ENCODE results near the gene ELFN1. TPM values are rescaled to one million over a fixed set of nuclear protein-coding genes. Genes with fewer than 3 reads are reported as not detected.

Gene ELFN1
- total RNA-seq, 4 donors from 2014 or later: 0.42 to 3.7 (median 1.3) TPM

DNA sequence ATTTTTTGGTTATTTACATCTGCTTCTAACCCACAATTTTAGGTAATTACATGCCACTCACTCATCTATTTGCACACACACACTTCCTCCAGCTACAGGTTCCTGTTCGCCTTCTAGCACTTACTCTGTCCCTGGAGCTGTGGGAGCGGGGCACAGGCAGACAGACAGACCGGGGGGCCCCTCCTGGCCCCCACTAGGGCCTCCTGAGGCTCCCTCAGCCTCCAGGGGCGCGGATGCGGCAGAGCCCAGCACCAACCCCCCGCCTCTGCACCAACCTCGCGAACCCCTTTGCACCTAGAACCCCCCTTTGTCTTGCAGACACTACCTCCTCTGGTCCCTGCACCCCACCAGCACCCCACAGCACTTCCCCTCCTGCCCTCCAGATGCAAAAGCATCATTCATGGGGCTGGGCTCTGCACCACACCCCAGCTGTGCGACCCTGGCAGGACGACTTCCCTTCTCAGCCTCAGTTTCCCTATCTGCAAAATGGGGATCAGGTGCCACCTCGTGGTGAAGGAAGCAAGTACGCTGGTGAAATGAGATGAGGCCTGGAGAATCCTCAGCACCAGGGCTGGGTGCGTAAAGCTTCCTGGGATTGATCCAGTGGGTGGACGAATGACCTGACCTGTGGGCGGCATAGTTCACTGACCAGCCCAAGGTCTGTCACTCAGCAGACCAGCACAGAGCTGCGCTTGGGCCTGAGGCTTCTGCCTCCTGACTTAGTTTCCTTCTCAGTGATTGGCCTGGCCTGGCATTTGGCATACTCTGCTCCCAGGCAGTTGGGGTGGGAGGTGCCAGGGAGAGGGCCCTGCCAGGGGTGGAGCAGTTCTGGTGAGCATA is 37.9 kb downstream of the ELFN1 start:
- no peak for ATAC-seq
- Histone ChIP-seq H3K27ac (no peak overlapping the region), H3K4me3 (no peak overlapping the region), H3K27me3 (peaks cover 33% of the 10 kb centered on the region), H3K9me3 (peaks cover 0 to 19% (median 0%) of the 10 kb centered on the region in 3 donors), H3K4me1 (no peaks in the 10 kb centered on the region), H3K36me3 (no peaks in the 10 kb centered on the region)
- 86% methylated on average over 5 of the region's 17 CpGs; no CpG with 5 or more reads in 1 of the 2 donors for WGBS, 2 donors (ENCODE audit: low coverage in 1 of 2)
- TF ChIP-seq POLR2AphosphoS5 (IDR thresholded peaks at IDR 0.05) (no peak), POLR2A (IDR thresholded peaks at IDR 0.05) (no peak), EP300 (IDR thresholded peaks at IDR 0.05) (no peak)
- TF ChIP-seq, protein P1, sequence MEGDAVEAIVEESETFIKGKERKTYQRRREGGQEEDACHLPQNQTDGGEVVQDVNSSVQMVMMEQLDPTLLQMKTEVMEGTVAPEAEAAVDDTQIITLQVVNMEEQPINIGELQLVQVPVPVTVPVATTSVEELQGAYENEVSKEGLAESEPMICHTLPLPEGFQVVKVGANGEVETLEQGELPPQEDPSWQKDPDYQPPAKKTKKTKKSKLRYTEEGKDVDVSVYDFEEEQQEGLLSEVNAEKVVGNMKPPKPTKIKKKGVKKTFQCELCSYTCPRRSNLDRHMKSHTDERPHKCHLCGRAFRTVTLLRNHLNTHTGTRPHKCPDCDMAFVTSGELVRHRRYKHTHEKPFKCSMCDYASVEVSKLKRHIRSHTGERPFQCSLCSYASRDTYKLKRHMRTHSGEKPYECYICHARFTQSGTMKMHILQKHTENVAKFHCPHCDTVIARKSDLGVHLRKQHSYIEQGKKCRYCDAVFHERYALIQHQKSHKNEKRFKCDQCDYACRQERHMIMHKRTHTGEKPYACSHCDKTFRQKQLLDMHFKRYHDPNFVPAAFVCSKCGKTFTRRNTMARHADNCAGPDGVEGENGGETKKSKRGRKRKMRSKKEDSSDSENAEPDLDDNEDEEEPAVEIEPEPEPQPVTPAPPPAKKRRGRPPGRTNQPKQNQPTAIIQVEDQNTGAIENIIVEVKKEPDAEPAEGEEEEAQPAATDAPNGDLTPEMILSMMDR (IDR thresholded peaks at IDR 0.05): no peak

DNA sequence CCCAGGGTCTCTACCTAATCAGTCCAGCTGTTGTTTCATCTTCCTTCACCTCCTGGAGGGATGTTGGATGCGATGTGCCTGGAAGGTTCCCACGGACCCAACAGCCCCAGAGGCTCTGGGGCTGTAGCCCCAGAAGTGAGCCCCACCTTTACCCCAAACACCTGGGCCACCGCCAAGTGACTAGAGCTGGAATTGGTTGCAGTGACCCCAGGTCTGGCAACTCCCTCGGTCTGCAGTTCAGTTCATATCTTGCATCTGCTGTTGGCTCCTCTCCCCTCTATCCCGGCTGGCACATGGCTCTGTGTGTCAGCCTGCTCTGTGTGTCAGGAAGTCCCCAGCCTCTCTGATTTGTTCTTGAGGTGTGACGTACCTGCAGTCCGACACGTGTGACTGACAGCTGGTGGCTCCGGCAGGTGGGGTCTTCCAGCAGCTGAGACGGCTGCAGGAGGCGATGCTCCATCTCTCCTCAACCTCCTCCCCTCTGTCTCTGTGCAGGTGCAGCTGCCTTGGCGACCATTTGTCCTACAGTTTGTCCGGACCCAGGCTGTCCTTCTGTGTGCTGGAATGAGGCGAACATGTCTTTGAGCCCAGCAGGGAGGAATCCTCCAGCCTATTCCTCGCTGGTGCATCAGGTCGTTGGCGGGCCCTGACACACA is 38.6 kb downstream of the ELFN1 start:
- Histone ChIP-seq H3K36me3 (no peaks in the 10 kb centered on the region), H3K4me1 (peaks cover 0 to 3% (median 0%) of the 10 kb centered on the region in 3 donors), H3K9me3 (peaks cover 0 to 13% (median 0%) of the 10 kb centered on the region in 3 donors), H3K4me3 (no peak overlapping the region), H3K27ac (no peak overlapping the region), H3K27me3 (peaks cover 35% of the 10 kb centered on the region)
- TF ChIP-seq, protein P1 (IDR thresholded peaks at IDR 0.05): no peak
- TF ChIP-seq EP300 (IDR thresholded peaks at IDR 0.05) (no peak), POLR2AphosphoS5 (IDR thresholded peaks at IDR 0.05) (no peak), POLR2A (IDR thresholded peaks at IDR 0.05) (no peak)
- no peak for ATAC-seq
- 82 to 87% methylated on average over 5 to 8 of the region's 17 CpGs for WGBS, 2 donors (ENCODE audit: low coverage in 1 of 2)

DNA sequence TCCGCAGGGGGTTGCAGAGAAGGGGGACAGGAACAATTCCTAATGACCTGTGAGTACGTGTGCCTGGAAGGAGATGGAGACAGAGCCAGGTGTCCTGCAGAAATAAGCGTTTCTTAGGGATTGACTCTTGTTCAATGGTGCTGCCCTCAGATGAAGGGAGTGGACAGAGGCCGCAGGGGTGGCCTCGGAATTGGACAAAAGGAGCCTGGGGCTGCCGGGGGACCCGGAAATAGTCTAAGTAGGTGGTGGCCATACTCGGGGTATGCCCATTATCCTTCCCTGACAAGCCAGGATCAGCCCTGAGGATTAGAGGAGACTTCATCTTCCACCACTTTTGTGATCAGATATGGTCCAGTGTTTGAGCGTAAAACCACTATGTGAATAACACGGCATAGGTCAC is 39.2 kb downstream of the ELFN1 start:
- Histone ChIP-seq H3K27ac (no peak overlapping the region), H3K27me3 (peaks cover 37% of the 10 kb centered on the region), H3K4me3 (no peak overlapping the region), H3K4me1 (peaks cover 0 to 8% (median 0%) of the 10 kb centered on the region in 3 donors), H3K9me3 (peaks cover 0 to 13% (median 0%) of the 10 kb centered on the region in 3 donors), H3K36me3 (no peaks in the 10 kb centered on the region)
- TF ChIP-seq POLR2A (IDR thresholded peaks at IDR 0.05): no peak
- TF ChIP-seq POLR2AphosphoS5 (IDR thresholded peaks at IDR 0.05): no peak
- TF ChIP-seq, protein P1 (IDR thresholded peaks at IDR 0.05): no peak
- no peak for TF ChIP-seq EP300 (IDR thresholded peaks at IDR 0.05)
- 97 to 98% methylated on average over 7 to 8 of the region's 10 CpGs for WGBS, 2 donors (ENCODE audit: low coverage in 1 of 2)
- no peak for ATAC-seq

DNA sequence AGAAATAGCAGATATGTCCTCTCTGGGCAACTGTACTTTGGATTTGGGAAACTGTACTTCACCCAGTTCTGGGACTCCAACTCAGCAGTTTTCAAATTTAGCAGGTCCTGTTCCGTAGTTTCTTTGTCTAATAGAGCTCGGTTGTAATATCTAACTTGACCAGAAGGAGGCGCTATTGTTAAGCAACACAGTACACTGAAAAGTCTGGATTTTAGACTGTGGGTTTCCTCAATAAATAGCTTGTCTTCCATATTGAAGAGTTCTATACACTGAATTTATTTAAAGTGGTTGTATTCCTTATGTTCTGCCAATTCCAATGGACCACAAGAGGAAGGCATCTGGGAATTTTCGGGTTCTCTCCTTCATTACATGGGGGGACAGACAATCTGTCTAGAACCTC is 39.8 kb downstream of the ELFN1 start:
- Histone ChIP-seq H3K4me3 (no peak overlapping the region), H3K9me3 (peaks cover 0 to 13% (median 0%) of the 10 kb centered on the region in 3 donors), H3K4me1 (peaks cover 0 to 8% (median 0%) of the 10 kb centered on the region in 3 donors), H3K27ac (no peak overlapping the region), H3K27me3 (peaks cover 36% of the 10 kb centered on the region), H3K36me3 (no peaks in the 10 kb centered on the region)
- TF ChIP-seq, protein P1 (IDR thresholded peaks at IDR 0.05): peak in 1 of 4 experiments; percentile 14
- no peak for TF ChIP-seq POLR2AphosphoS5 (IDR thresholded peaks at IDR 0.05)
- TF ChIP-seq EP300 (IDR thresholded peaks at IDR 0.05): no peak
- no peak for ATAC-seq
- 84 to 86% methylated on average over 3 to 4 of the region's 4 CpGs for WGBS, 2 donors (ENCODE audit: low coverage in 1 of 2)

Data from gastroesophageal sphincter (tissue), 4 donors.